Measurements from ENCODE around the gene PCDHA8.
"Not testable (repeated sequence)": the region's sequence is repeated elsewhere in the genome, so short reads cannot be mapped to it uniquely, and the experiment has no call there.

Gene PCDHA8

GRCh38 chr5:140869555-140869886, 28.5 kb downstream of the PCDHA8 start:
- TF ChIP-seq CTCF (IDR thresholded peaks at IDR 0.05; ENCODE audit: control extremely low read depth, extremely low read depth, low read depth, missing control alignments), result no peak
- no peak for DNase-seq (ENCODE audit: extremely low spot score)
- ChIA-PET CTCF (no interaction called here), POLR2A (no interaction called here)

DNA sequence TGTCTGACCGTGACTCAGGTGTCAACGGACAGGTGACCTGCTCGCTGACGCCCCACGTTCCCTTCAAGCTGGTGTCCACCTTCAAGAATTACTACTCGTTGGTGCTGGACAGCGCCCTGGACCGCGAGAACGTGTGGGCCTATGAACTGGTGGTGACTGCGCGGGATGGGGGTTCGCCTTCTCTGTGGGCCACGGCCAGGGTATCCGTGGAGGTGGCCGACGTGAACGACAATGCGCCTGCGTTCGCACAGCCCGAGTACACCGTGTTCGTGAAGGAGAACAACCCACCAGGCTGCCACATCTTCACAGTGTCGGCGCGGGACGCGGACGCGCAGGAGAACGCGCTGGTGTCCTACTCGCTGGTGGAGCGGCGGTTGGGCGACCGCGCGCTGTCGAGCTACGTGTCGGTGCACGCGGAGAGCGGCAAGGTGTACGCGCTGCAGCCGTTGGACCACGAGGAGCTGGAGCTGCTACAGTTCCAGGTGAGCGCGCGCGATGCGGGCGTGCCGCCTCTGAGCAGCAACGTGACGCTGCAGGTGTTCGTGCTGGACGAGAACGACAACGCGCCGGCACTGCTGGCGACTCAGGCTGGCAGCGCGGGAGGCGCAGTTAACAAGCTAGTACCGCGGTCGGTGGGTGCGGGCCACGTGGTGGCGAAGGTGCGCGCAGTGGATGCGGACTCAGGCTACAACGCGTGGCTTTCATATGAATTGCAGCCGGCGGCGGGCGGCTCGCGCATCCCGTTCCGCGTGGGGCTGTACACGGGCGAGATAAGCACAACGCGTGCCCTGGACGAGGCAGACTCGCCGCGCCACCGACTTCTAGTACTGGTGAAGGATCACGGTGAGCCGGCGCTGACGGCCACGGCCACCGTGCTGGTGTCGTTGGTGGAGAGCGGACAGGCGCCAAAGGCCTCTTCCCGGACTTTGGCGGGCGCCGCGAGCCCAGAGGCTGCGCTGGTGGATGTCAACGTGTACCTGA, 29.5 kb downstream of the PCDHA8 start:
- ChIA-PET POLR2A (no interaction called here), CTCF (no interaction called here)
- DNase-seq (ENCODE audit: extremely low spot score), result no peak
- no peak for TF ChIP-seq CTCF (IDR thresholded peaks at IDR 0.05; ENCODE audit: control extremely low read depth, extremely low read depth, low read depth, missing control alignments)

- CTCF ChIA-PET, result no interaction called here
- POLR2A ChIA-PET, result no interaction called here
- no peak for TF ChIP-seq CTCF (IDR thresholded peaks at IDR 0.05; ENCODE audit: control extremely low read depth, extremely low read depth, low read depth, missing control alignments)
- DNase-seq (ENCODE audit: extremely low spot score), result no peak
Observed at GRCh38 chr5:140875085-140876065, 34.4 kb downstream of the PCDHA8 start, which contains the start of gene PCDHA12. Gene PCDHA12 (plus strand): TSS chr5:140875308. CDS start chr5:140875473, 165 bp downstream.

DNA sequence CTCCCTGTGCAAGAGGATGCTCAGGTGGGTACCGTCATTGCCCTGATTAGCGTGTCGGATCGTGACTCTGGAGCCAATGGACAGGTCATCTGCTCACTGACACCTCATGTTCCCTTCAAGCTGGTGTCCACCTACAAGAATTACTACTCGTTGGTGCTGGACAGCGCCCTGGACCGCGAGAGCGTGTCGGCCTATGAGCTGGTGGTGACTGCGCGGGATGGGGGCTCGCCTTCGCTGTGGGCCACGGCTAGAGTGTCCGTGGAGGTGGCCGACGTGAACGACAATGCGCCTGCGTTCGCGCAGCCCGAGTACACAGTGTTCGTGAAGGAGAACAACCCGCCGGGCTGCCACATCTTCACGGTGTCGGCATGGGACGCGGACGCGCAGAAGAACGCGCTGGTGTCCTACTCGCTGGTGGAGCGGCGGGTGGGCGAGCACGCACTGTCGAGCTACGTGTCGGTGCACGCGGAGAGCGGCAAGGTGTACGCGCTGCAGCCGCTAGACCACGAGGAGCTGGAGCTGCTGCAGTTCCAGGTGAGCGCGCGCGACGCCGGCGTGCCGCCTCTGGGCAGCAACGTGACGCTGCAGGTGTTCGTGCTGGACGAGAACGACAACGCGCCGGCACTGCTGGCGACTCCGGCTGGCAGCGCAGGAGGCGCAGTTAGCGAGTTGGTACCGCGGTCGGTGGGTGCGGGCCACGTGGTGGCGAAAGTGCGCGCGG, 35.7 kb downstream of the PCDHA8 start:
- DNase-seq (ENCODE audit: extremely low spot score); POLR2A ChIA-PET; CTCF ChIA-PET: not testable (repeated sequence)

DNA sequence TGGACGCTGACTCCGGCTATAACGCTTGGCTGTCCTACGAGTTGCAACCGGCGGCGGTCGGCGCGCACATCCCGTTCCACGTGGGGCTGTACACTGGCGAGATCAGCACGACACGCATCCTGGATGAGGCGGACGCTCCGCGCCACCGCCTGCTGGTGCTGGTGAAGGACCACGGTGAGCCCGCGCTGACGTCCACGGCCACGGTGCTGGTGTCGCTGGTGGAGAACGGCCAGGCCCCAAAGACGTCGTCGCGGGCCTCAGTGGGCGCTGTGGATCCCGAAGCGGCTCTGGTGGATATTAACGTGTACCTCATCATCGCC, 36.2 kb downstream of the PCDHA8 start:
- no peak for DNase-seq (ENCODE audit: extremely low spot score)
- no peak for TF ChIP-seq CTCF (IDR thresholded peaks at IDR 0.05; ENCODE audit: control extremely low read depth, extremely low read depth, low read depth, missing control alignments)
- ChIA-PET CTCF (no interaction called here), POLR2A (no interaction called here)

DNA sequence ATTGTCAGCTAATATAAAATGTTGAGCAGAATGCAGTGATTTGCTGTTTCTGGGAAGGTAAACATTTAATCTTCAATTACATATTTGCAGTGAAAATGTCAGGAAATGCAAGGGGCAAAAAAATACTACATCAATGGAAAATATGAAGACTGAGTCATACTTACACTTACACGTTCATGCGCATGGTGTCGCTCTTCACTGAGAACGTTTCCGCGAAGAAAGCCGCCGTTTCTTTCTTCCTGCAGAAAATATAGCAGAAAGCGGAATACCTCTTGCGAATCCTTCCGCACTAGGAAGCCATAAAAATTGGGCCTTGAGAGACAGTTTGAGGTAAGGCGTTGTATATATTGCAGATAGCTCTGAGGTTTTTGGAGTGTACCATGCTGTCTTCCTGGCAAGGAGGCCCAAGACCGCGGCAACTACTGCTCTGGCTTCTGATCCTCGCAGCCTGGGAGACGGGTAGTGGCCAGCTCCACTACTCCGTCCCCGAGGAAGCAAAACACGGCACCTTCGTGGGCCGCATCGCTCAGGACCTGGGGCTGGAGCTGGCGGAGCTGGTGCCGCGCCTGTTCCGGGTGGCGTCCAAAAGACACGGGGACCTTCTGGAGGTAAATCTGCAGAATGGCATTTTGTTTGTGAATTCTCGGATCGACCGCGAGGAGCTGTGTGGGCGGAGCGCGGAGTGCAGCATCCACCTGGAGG, 41.1 kb downstream of the PCDHA8 start, which contains the start of gene PCDHA13:
TSS of gene PCDHA13 (plus strand) at position 236 of the 702 bp plus-strand sequence. CDS start at position 381, 145 bp downstream.
- ChIA-PET POLR2A (no interaction called here), CTCF (no interaction called here)
- no peak for TF ChIP-seq CTCF (IDR thresholded peaks at IDR 0.05; ENCODE audit: control extremely low read depth, extremely low read depth, low read depth, missing control alignments)
- DNase-seq (ENCODE audit: extremely low spot score), result no peak
